ENCODE data around the gene SHE.
"Not testable (repeated sequence)": the region's sequence is repeated elsewhere in the genome, so short reads cannot be mapped to it uniquely, and the experiment has no call there.

Gene SHE

GRCh38 chr1:154512760-154513159 is 10.5 kb upstream of the SHE start:
- DNase-seq, result no peak

GRCh38 chr1:154503898-154504297 is 1.7 kb upstream of the SHE start:
- no peak for DNase-seq

GRCh38 chr1:154502744-154503115 is 518 bp upstream of the SHE start:
- no peak for DNase-seq

- peak in 1 of 2 experiments; percentile 6 for DNase-seq
Observed at GRCh38 chr1:154501423-154502065, 668 bp downstream of the SHE start.

- DNase-seq, result no peak
Observed at GRCh38 chr1:154500533-154500932, 1.7 kb downstream of the SHE start.

GRCh38 chr1:154499446-154499845 is 2.8 kb downstream of the SHE start:
- DNase-seq, result no peak

- no peak for DNase-seq
Observed at GRCh38 chr1:154497026-154497806, 5.0 kb downstream of the SHE start.

- peak in 1 of 2 experiments; percentile 37 for DNase-seq
Observed at GRCh38 chr1:154496383-154496782, 5.8 kb downstream of the SHE start.

- DNase-seq, result no peak
Observed at GRCh38 chr1:154495496-154496273, 6.5 kb downstream of the SHE start.

- no peak for DNase-seq
Observed at GRCh38 chr1:154493276-154493675, 8.9 kb downstream of the SHE start.

GRCh38 chr1:154492115-154492514 is 10.1 kb downstream of the SHE start:
- no peak for DNase-seq

GRCh38 chr1:154490317-154490716 is 11.9 kb downstream of the SHE start:
- DNase-seq, result no peak

- DNase-seq, result no peak
Observed at GRCh38 chr1:154489695-154490274, 12.4 kb downstream of the SHE start.

GRCh38 chr1:154488922-154489321 is 13.3 kb downstream of the SHE start:
- DNase-seq, result no peak

- DNase-seq, result not testable (repeated sequence)
Observed at GRCh38 chr1:154486756-154487155, 15.5 kb downstream of the SHE start.

GRCh38 chr1:154485910-154486496 is 16.2 kb downstream of the SHE start:
- no peak for DNase-seq

- DNase-seq, result no peak
Observed at GRCh38 chr1:154485106-154485505, 17.1 kb downstream of the SHE start.

GRCh38 chr1:154483941-154484803 is 18.0 kb downstream of the SHE start:
- no peak for DNase-seq

GRCh38 chr1:154481053-154481452 is 21.2 kb downstream of the SHE start:
- DNase-seq, result peak; percentile 77 to 86

GRCh38 chr1:154479764-154480421 is 22.3 kb downstream of the SHE start:
- DNase-seq, result peak; percentile 37 to 86

- peak in 1 of 2 experiments; percentile 3 for DNase-seq
Observed at GRCh38 chr1:154478639-154479038, 23.6 kb downstream of the SHE start.

Data from NCI-H524 (cell line).